PFSK-1 (cell line): ENCODE results near the gene CENPM.

Source experiments
- FOXP2 ChIP-seq: optimal IDR thresholded peaks from 2 replicates; pipeline ENCODE3; 2011; ENCODE audit warnings: borderline replicate concordance, control low read depth, inconsistent platforms; ENCODE audit not compliant: insufficient read depth; ENCODE audit errors: extremely low read length, extremely low read depth
- POLR2AphosphoS5 ChIP-seq: IDR thresholded peaks from 2 replicates; pipeline ENCODE4 v1.6.1; 2012; ENCODE audit warnings: low read depth, mild to moderate bottlenecking, control low read depth, low read length, moderate library complexity
- REST ChIP-seq, 2 experiments: IDR thresholded peaks; 2 replicates each; pipeline versions ENCODE4 v1.6.1 to v1.8.0; 2011 to 2012; ENCODE audit warnings: low read depth in 2 of 2, low read length in 2 of 2, control low read depth in 1 of 2, inconsistent platforms in 1 of 2, mild to moderate bottlenecking in 1 of 2, moderate library complexity in 1 of 2; ENCODE audit not compliant: insufficient read depth in 1 of 2
- SIN3A ChIP-seq: IDR thresholded peaks from 2 replicates; pipeline ENCODE4 v1.6.1; 2012; ENCODE audit warnings: mild to moderate bottlenecking, low read length, moderate library complexity, borderline replicate concordance; ENCODE audit not compliant: insufficient read depth
- TAF1 ChIP-seq: IDR thresholded peaks from 2 replicates; pipeline ENCODE4 v1.6.1; 2012; ENCODE audit warnings: low read length, control low read depth, borderline replicate concordance; ENCODE audit not compliant: insufficient read depth

CENPM gene

GRCh38 chr22:41925783-41926460, 21.0 kb downstream of the CENPM start:
- no peak for TF ChIP-seq POLR2AphosphoS5
- peak; percentile 71 for TF ChIP-seq FOXP2
- TF ChIP-seq TAF1: no peak
- TF ChIP-seq REST (IDR thresholded peaks at IDR 0.05; ENCODE audit: insufficient read depth in 1 of 2, low read depth in 2 of 2, low read length in 2 of 2): no peak
- TF ChIP-seq SIN3A: no peak

- TF ChIP-seq FOXP2: no peak
- TF ChIP-seq TAF1: no peak
- TF ChIP-seq POLR2AphosphoS5: no peak
- no peak for TF ChIP-seq REST (IDR thresholded peaks at IDR 0.05; ENCODE audit: insufficient read depth in 1 of 2, low read depth in 2 of 2, low read length in 2 of 2)
- TF ChIP-seq SIN3A: no peak
These were observed 23.2 kb downstream of the CENPM start for GRCh38 chr22:41923595-41924276.

- TF ChIP-seq POLR2AphosphoS5: no peak
- no peak for TF ChIP-seq REST (IDR thresholded peaks at IDR 0.05; ENCODE audit: insufficient read depth in 1 of 2, low read depth in 2 of 2, low read length in 2 of 2)
- no peak for TF ChIP-seq SIN3A
- TF ChIP-seq FOXP2: no peak
- no peak for TF ChIP-seq TAF1
These were observed 23.9 kb downstream of the CENPM start for GRCh38 chr22:41922940-41923594.

- no peak for TF ChIP-seq REST (IDR thresholded peaks at IDR 0.05; ENCODE audit: insufficient read depth in 1 of 2, low read depth in 2 of 2, low read length in 2 of 2)
- no peak for TF ChIP-seq SIN3A
- TF ChIP-seq TAF1: no peak
- no peak for TF ChIP-seq POLR2AphosphoS5
- TF ChIP-seq FOXP2: no peak
These were observed 24.6 kb downstream of the CENPM start for GRCh38 chr22:41922328-41922727.
